Prostate gland (tissue), 2 donors: ENCODE measurements around the gene SGMS2. TPM values are rescaled to one million over a fixed set of nuclear protein-coding genes. Genes with fewer than 3 reads are reported as not detected.

ENCODE experiments used
- DNase-seq: peaks from one replicate; pipeline ENCODE4 v3.0.0-alpha.2; 2019; ENCODE audit warnings: low spot score
- H3K27ac ChIP-seq, 2 donors: fragments of 200-600 bp; sonication (generic); 2 replicates each; pipeline ENCODE4 v1.5.1; 2017 to 2019
- H3K27me3 ChIP-seq: fragments of 200-600 bp; sonication (generic); replicated peaks from 2 replicates; pipeline ENCODE4 v1.5.1; 2019; ENCODE audit not compliant: insufficient read depth
- H3K36me3 ChIP-seq, 2 donors: fragments of 200-600 bp; sonication (generic); 1 replicate in 1 of 2; 2 replicates in 1 of 2; pipeline versions ENCODE4 v1.5.1 to v1.8.1; 2017 to 2019
- H3K4me1 ChIP-seq: fragments of 200-600 bp; sonication (generic); replicated peaks from 2 replicates; pipeline ENCODE4 v1.5.1; 2019
- H3K4me3 ChIP-seq, 2 donors: fragments of 200-600 bp; sonication (generic); 2 replicates each; pipeline ENCODE4 v1.5.1; 2017 to 2019
- H3K9me3 ChIP-seq: fragments of 200-600 bp; sonication (generic); 2 replicates; pipeline ENCODE4 v1.5.1; 2017
- CTCF ChIP-seq, 4 experiments: fragments of 200-600 bp in 2 of 4; fragments of 450-650 bp in 2 of 4; sonication (generic) in 2 of 4; IDR thresholded peaks; 1 replicate in 3 of 4; 2 replicates in 1 of 4; pipeline ENCODE4 v1.5.1; 2016 to 2019; ENCODE audit warnings: antibody characterized with exemption in 4 of 4, mild to moderate bottlenecking in 2 of 4, moderate library complexity in 2 of 4
- POLR2A ChIP-seq: fragments of 450-650 bp; IDR thresholded peaks from one replicate; pipeline ENCODE4 v1.6.1; 2016; ENCODE audit warnings: antibody characterized with exemption, mild to moderate bottlenecking
- POLR2AphosphoS5 ChIP-seq: sonication (generic); formaldehyde crosslinking; IDR thresholded peaks from one replicate; pipeline ENCODE4 v1.6.1; 2017; ENCODE audit warnings: antibody characterized with exemption
- WGBS: methylation state at CpG from one replicate; pipeline ENCODE4 v1.1.5; 2018; 5-methylcytosine and 5-hydroxymethylcytosine counted together
- intact Hi-C: fragments of 100-400 bp; cut with DNase I; formaldehyde crosslinking; loops from one replicate; pipeline ENCODE4 v1.14.2; 2022
- total RNA-seq, 2 donors: library from RNA; depleted of rRNA; stranded (reverse); fragments of >200 nt; gene quantifications; one replicate each; pipeline ENCODE4 v1.1.0, GENCODE V29; 2016

The SGMS2 gene
- total RNA-seq, 2 donors from 2014 or later, result 37.4 to 53.6 TPM

- Histone ChIP-seq H3K27me3 (no peaks in the 10 kb centered on the region), H3K36me3 (no peaks in the 10 kb centered on the region), H3K9me3 (no peaks in the 10 kb centered on the region), H3K27ac (no peak overlapping the region), H3K4me3 (no peak overlapping the region), H3K4me1 (no peaks in the 10 kb centered on the region)
- DNase-seq, result peak; percentile 32
- WGBS, result 55% methylated on average over 2 of the region's 2 CpGs
- intact Hi-C loops, result no loop called here
- TF ChIP-seq CTCF (IDR thresholded peaks at IDR 0.05) (no peak), POLR2AphosphoS5 (no peak), POLR2A (no peak)
These were observed 39.2 kb downstream of the SGMS2 start for GRCh38 chr4:107863850-107864371.

GRCh38 chr4:107866726-107867125, 42.0 kb downstream of the SGMS2 start:
- Histone ChIP-seq H3K4me3 (no peak overlapping the region), H3K36me3 (no peaks in the 10 kb centered on the region), H3K9me3 (no peaks in the 10 kb centered on the region), H3K4me1 (no peaks in the 10 kb centered on the region), H3K27me3 (no peaks in the 10 kb centered on the region), H3K27ac (no peak overlapping the region)
- intact Hi-C loops, result no loop called here
- WGBS, result 94% methylated on average over 1 of the region's 1 CpG
- no peak for DNase-seq
- TF ChIP-seq POLR2AphosphoS5 (no peak), CTCF (IDR thresholded peaks at IDR 0.05) (no peak), POLR2A (no peak)

GRCh38 chr4:107870236-107870635, 45.5 kb downstream of the SGMS2 start:
- no peaks in the 10 kb centered on the region for H3K9me3 ChIP-seq
- H3K4me1 ChIP-seq, result no peaks in the 10 kb centered on the region
- 78% methylated on average over 6 of the region's 6 CpGs for WGBS
- H3K36me3 ChIP-seq, result no peaks in the 10 kb centered on the region
- DNase-seq, result no peak
- no peaks in the 10 kb centered on the region for H3K27me3 ChIP-seq
- intact Hi-C loops, result no loop called here
- TF ChIP-seq CTCF (IDR thresholded peaks at IDR 0.05), result no peak
- no peak for TF ChIP-seq POLR2AphosphoS5
- TF ChIP-seq POLR2A, result no peak
- no peak overlapping the region for H3K4me3 ChIP-seq
- H3K27ac ChIP-seq, result no peak overlapping the region

- no peak for TF ChIP-seq POLR2A
- no peak for TF ChIP-seq CTCF (IDR thresholded peaks at IDR 0.05)
- no peak for TF ChIP-seq POLR2AphosphoS5
- Histone ChIP-seq H3K4me1 (no peaks in the 10 kb centered on the region), H3K4me3 (peak overlapping the region; percentile 5 to 22), H3K9me3 (no peaks in the 10 kb centered on the region), H3K36me3 (no peaks in the 10 kb centered on the region), H3K27me3 (no peaks in the 10 kb centered on the region), H3K27ac (peak overlapping the region; percentile 23 to 44)
- WGBS, result 10% methylated on average over 8 of the region's 8 CpGs
- DNase-seq, result no peak
- intact Hi-C loops, result no loop called here
These were observed 46.4 kb downstream of the SGMS2 start for GRCh38 chr4:107870916-107871786.

- H3K9me3 ChIP-seq, result no peaks in the 10 kb centered on the region
- H3K36me3 ChIP-seq, result no peaks in the 10 kb centered on the region
- peaks cover 7% of the 10 kb centered on the region for H3K4me1 ChIP-seq
- intact Hi-C loops, result no loop called here
- no peak for DNase-seq
- H3K27me3 ChIP-seq, result no peaks in the 10 kb centered on the region
- H3K4me3 ChIP-seq, result no peak overlapping the region
- WGBS, result 86% methylated on average over 3 of the region's 3 CpGs
- no peak overlapping the region for H3K27ac ChIP-seq
- no peak for TF ChIP-seq POLR2A
These were observed 49.3 kb downstream of the SGMS2 start for GRCh38 chr4:107874024-107874423.
